Chondrocyte (in vitro differentiated cells): ENCODE measurements around the gene UXS1. TPM values are rescaled to one million over a fixed set of nuclear protein-coding genes. Genes with fewer than 3 reads are reported as not detected.
A peak's percentile ranks its signal among the peaks of the same experiment; 100 is the strongest.

Experiments
- DNase-seq: peaks from one replicate; pipeline ENCODE4 v3.0.0; 2021; ENCODE audit warnings: mixed read lengths, low spot score
- H3K27ac Mint-ChIP-seq: one replicate; pipeline ENCODE4 v1.8.0; 2021; ENCODE audit warnings: mild to moderate bottlenecking, moderate library complexity, mixed read lengths; ENCODE audit not compliant: unreplicated experiment
- H3K27me3 Mint-ChIP-seq: 2 replicates; pipeline ENCODE4 v1.8.0; 2021; ENCODE audit warnings: low read depth, mixed read lengths
- H3K36me3 Mint-ChIP-seq: 2 replicates; pipeline ENCODE4 v1.8.0; 2021; ENCODE audit warnings: low read depth, mixed read lengths
- H3K4me1 Mint-ChIP-seq: 2 replicates; pipeline ENCODE4 v1.8.0; 2021; ENCODE audit warnings: low read depth, mild to moderate bottlenecking, mixed read lengths
- H3K4me3 Mint-ChIP-seq: one replicate; pipeline ENCODE4 v1.8.0; 2021; ENCODE audit warnings: mild to moderate bottlenecking, moderate library complexity, mixed read lengths; ENCODE audit not compliant: unreplicated experiment
- H3K9me3 Mint-ChIP-seq: 2 replicates; pipeline ENCODE4 v1.8.0; 2021; ENCODE audit warnings: low read depth, mixed read lengths
- CTCF ChIP-seq: fragments of 200-600 bp; sonication (generic); IDR thresholded peaks from 2 replicates; pipeline ENCODE4 v1.5.0; 2021; ENCODE audit warnings: antibody characterized with exemption, mild to moderate bottlenecking, moderate library complexity
- total RNA-seq: library from RNA; stranded (reverse); gene quantifications from 3 replicates; pipeline ENCODE4 v1.2.1, GENCODE V29; 2021

Gene UXS1
- total RNA-seq, 1 donor from 2014 or later: 19.7 TPM

GRCh38 chr2:106085181-106085940, 108.7 kb downstream of the UXS1 start:
- no peaks in the 10 kb centered on the region for H3K27me3 Mint-ChIP-seq
- H3K4me1 Mint-ChIP-seq: no peaks in the 10 kb centered on the region
- H3K9me3 Mint-ChIP-seq: peaks cover 19% of the 10 kb centered on the region
- peaks cover 4% of the 10 kb centered on the region for H3K36me3 Mint-ChIP-seq
- no peak for DNase-seq
- TF ChIP-seq CTCF: peak; percentile 67
- no peak overlapping the region for H3K4me3 Mint-ChIP-seq
- no peak overlapping the region for H3K27ac Mint-ChIP-seq

GRCh38 chr2:106080959-106081358, 113.1 kb downstream of the UXS1 start:
- Mint-ChIP-seq H3K36me3 (no peaks in the 10 kb centered on the region), H3K27ac (no peak overlapping the region), H3K4me3 (no peak overlapping the region), H3K27me3 (no peaks in the 10 kb centered on the region), H3K4me1 (peaks cover 3% of the 10 kb centered on the region), H3K9me3 (peaks cover 9% of the 10 kb centered on the region)
- no peak for DNase-seq
- no peak for TF ChIP-seq CTCF

GRCh38 chr2:106078096-106078495, 116.0 kb downstream of the UXS1 start:
- no peak overlapping the region for H3K4me3 Mint-ChIP-seq
- H3K36me3 Mint-ChIP-seq: no peaks in the 10 kb centered on the region
- peaks cover 3% of the 10 kb centered on the region for H3K4me1 Mint-ChIP-seq
- no peaks in the 10 kb centered on the region for H3K27me3 Mint-ChIP-seq
- H3K27ac Mint-ChIP-seq: no peak overlapping the region
- no peak for DNase-seq
- H3K9me3 Mint-ChIP-seq: peaks cover 9% of the 10 kb centered on the region
- no peak for TF ChIP-seq CTCF

- Mint-ChIP-seq H3K9me3 (peaks cover 6% of the 10 kb centered on the region), H3K4me1 (peaks cover 3% of the 10 kb centered on the region), H3K36me3 (no peaks in the 10 kb centered on the region), H3K27me3 (no peaks in the 10 kb centered on the region), H3K27ac (no peak overlapping the region), H3K4me3 (no peak overlapping the region)
- DNase-seq: no peak
- TF ChIP-seq CTCF: no peak
Observed at GRCh38 chr2:106076941-106077340, 117.2 kb downstream of the UXS1 start.

GRCh38 chr2:106075048-106075447, 119.1 kb downstream of the UXS1 start:
- H3K4me1 Mint-ChIP-seq: no peaks in the 10 kb centered on the region
- H3K9me3 Mint-ChIP-seq: no peaks in the 10 kb centered on the region
- H3K36me3 Mint-ChIP-seq: no peaks in the 10 kb centered on the region
- H3K27me3 Mint-ChIP-seq: no peaks in the 10 kb centered on the region
- no peak overlapping the region for H3K27ac Mint-ChIP-seq
- no peak for TF ChIP-seq CTCF
- H3K4me3 Mint-ChIP-seq: no peak overlapping the region
- no peak for DNase-seq
